HFF-Myc (cell line): ENCODE results near the gene WFDC13.
"Not testable (repeated sequence)": the region's sequence is repeated elsewhere in the genome, so short reads cannot be mapped to it uniquely, and the experiment has no call there.

Experiments used
- DNase-seq: peaks from one replicate; pipeline ENCODE4 v3.0.0-alpha.2; 2011; ENCODE audit warnings: low read depth; ENCODE audit errors: extremely low read depth
- H3K4me3 ChIP-seq: replicated peaks from 2 replicates; pipeline ENCODE4 v1.5.1; 2011; ENCODE audit warnings: low read depth, mild to moderate bottlenecking, control low read depth, low read length
- TF ChIP-seq, protein P1 (sequence below): IDR thresholded peaks from 2 replicates; pipeline ENCODE4 v1.5.1; 2012; ENCODE audit warnings: mild to moderate bottlenecking, low read depth, low read length, control low read depth; ENCODE audit errors: missing control alignments

Gene WFDC13

DNA sequence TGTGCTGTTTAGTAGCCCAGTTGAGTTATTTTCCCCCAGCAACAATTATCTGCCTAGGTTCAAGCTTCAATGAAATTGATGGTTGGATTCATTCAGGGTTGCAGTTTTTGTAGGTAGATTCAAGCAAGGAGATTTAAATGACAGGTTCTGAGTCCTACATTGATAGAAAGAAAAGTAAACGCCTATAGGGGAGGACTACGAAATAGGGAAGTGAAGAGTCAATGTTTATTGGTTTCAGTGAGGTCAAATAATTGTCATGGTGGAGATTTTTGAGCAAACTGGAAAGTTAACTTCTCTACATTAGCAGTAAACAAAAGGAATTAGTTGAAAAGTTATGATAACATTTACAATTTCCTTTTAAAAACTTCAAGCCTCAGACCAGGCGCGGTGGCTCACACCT lies 734 bp upstream of the WFDC13 start:
- no peak overlapping the region for H3K4me3 ChIP-seq
- TF ChIP-seq, protein P1, sequence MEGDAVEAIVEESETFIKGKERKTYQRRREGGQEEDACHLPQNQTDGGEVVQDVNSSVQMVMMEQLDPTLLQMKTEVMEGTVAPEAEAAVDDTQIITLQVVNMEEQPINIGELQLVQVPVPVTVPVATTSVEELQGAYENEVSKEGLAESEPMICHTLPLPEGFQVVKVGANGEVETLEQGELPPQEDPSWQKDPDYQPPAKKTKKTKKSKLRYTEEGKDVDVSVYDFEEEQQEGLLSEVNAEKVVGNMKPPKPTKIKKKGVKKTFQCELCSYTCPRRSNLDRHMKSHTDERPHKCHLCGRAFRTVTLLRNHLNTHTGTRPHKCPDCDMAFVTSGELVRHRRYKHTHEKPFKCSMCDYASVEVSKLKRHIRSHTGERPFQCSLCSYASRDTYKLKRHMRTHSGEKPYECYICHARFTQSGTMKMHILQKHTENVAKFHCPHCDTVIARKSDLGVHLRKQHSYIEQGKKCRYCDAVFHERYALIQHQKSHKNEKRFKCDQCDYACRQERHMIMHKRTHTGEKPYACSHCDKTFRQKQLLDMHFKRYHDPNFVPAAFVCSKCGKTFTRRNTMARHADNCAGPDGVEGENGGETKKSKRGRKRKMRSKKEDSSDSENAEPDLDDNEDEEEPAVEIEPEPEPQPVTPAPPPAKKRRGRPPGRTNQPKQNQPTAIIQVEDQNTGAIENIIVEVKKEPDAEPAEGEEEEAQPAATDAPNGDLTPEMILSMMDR = no peak
- DNase-seq = no peak

DNA sequence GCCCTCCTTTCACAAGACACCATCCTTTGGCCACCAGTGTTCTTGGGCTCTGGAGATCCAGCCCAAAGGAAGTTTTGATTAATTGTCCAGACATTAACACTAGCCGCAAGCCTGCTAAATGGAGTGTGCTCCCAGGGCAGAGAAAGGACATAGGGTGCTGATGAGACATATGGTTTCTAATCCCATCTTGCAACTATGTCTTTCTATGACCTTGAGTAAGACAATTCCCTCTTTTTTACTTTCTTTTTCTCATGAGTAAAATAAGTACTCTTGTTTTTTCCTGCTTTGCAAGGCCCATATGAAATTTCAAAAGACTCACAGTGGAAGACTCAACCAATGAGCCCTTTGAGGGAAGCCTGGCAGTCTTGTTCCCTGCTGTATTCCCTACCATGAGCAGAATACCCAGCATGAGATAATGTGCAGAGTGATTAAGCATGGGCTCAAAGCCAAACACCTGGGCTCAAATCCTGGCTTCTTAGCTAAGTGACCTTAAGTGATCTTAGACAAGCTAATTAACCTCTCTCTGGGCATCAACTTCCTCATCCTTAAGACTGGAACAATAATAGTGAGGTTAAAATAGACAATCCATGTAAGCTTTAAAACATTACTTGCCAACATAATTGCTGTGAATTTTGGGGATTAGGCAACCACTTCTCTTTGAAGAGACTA lies 3.3 kb downstream of the WFDC13 start, which contains the start of gene WFDC10B:
TSS of gene WFDC10B (minus strand) at position 51 of the 669 bp plus-strand sequence. CDS start 19,027 bp downstream, outside the sequence.
- no peak for DNase-seq
- TF ChIP-seq, protein P1 = no peak
- no peak within 1 kb of the TSS for H3K4me3 ChIP-seq

GRCh38 chr20:45716141-45716688 lies 14.4 kb downstream of the WFDC13 start:
- not testable (repeated sequence) for DNase-seq, H3K4me3 ChIP-seq

GRCh38 chr20:45722047-45722446 lies 20.2 kb downstream of the WFDC13 start, which contains the start of gene SPINT4:
Gene SPINT4 (plus strand): TSS chr20:45722347. CDS start chr20:45722368, 21 bp downstream.
- DNase-seq = no peak
- H3K4me3 ChIP-seq = no peak within 1 kb of the TSS
- TF ChIP-seq, protein P1 = no peak

- DNase-seq = no peak
Measured at GRCh38 chr20:45725134-45725533, 23.3 kb downstream of the WFDC13 start.

GRCh38 chr20:45727044-45727443 lies 25.2 kb downstream of the WFDC13 start:
- DNase-seq = no peak
- H3K4me3 ChIP-seq = no peak overlapping the region
- TF ChIP-seq, protein P1 = no peak

More at GRCh38 chr20:45725134-45725533, 23.3 kb downstream of the WFDC13 start:
- H3K4me3 ChIP-seq = no peak overlapping the region
- TF ChIP-seq, protein P1 = no peak

DNA sequence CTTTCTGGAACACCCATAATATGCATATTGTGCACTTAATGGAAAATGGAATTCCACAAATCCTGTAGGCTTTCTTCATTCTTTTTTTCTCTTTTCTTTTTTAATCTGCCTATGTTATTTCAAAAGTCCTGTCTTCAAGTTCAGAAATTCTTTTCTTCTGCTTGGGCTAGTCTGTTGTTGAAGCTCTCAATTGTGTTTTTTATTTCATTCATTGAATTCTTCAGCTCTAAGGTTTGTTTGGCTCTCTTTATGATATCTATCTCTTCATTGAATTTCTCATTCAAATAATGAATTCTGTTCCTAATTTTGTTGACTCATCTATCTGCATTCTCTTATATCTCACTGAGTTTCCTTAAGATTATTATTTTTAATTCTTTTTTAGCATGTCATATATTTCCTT lies 30.4 kb downstream of the WFDC13 start:
- H3K4me3 ChIP-seq = no peak overlapping the region
- no peak for DNase-seq
- TF ChIP-seq, protein P1 = no peak
